ENCODE measurements around the gene TMEM131.

DNA sequence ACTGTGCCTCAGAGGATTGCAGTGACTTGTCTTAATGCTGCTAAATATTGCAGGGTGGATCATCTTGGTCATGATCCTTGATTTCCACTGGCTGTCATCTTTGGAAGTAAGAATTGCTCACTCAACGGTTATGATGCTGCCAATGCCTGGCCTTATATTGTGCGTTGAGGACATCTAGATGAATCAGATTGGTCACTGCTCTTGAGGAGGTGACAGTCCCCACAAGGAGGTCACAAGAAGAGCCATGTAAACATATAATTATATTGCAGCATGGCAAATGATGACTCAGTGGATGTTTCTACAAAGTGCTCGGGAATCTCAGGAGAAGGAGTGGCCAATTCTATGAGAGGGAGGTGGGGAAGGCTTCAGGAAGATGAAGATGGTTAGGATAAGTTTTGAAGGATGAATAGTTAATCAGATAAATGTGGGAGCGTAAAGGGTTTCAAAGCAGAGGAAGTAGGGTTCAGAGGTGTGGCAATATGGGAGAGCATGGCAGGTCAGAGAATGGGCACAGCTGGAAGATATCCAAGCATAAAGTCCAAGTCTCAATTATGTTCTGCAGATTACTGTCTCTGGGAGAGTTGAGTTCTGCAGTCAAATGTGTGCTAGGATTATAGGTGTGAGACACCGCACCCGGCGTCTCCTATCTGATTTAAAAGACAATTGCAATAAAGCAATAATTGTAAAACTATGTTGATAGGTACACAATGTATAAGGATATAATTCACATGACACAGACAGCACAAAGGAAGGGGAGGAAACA lies 21.3 kb upstream of the TMEM131 start:
- TF ChIP-seq EZH2 (IDR thresholded peaks at IDR 0.05; ENCODE audit: low read depth, low read length, severe bottlenecking) (no peak), RAD21 (IDR thresholded peaks at IDR 0.05 in 1 of 2, conservative IDR thresholded peaks at IDR 0.05 in 1 of 2; ENCODE audit: low read depth in 2 of 2, low read length in 2 of 2) (no peak), JUN (IDR thresholded peaks at IDR 0.05; ENCODE audit: low read depth, low read length) (no peak), POLR2A (IDR thresholded peaks at IDR 0.05; ENCODE audit: control extremely low read depth in 1 of 2, low read depth in 2 of 2, low read length in 2 of 2) (no peak)
- TF ChIP-seq, protein P1, sequence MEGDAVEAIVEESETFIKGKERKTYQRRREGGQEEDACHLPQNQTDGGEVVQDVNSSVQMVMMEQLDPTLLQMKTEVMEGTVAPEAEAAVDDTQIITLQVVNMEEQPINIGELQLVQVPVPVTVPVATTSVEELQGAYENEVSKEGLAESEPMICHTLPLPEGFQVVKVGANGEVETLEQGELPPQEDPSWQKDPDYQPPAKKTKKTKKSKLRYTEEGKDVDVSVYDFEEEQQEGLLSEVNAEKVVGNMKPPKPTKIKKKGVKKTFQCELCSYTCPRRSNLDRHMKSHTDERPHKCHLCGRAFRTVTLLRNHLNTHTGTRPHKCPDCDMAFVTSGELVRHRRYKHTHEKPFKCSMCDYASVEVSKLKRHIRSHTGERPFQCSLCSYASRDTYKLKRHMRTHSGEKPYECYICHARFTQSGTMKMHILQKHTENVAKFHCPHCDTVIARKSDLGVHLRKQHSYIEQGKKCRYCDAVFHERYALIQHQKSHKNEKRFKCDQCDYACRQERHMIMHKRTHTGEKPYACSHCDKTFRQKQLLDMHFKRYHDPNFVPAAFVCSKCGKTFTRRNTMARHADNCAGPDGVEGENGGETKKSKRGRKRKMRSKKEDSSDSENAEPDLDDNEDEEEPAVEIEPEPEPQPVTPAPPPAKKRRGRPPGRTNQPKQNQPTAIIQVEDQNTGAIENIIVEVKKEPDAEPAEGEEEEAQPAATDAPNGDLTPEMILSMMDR (IDR thresholded peaks at IDR 0.05; ENCODE audit: control extremely low read depth in 1 of 3, insufficient read depth in 1 of 3, low read depth in 1 of 3, low read length in 3 of 3): no peak

All from H1 (cell line).